Activated effector memory CD4-positive, alpha-beta T cell treated with Interleukin-2 at 50 U/mL for 16 hours (primary cell): ENCODE results near the gene CNTN5.
"Not testable (repeated sequence)": the region's sequence is repeated elsewhere in the genome, so short reads cannot be mapped to it uniquely, and the experiment has no call there.

Experiments
- DNase-seq: peaks from one replicate; pipeline ENCODE4 v3.0.0-alpha.2; 2020

The CNTN5 gene

GRCh38 chr11:99281331-99281730, 260.6 kb downstream of the CNTN5 start:
- DNase-seq = no peak

- DNase-seq = not testable (repeated sequence)
These were observed 277.2 kb downstream of the CNTN5 start for GRCh38 chr11:99297925-99298324.

- DNase-seq = no peak
These were observed 286.9 kb downstream of the CNTN5 start for GRCh38 chr11:99307510-99308088.

- DNase-seq = no peak
These were observed 291.1 kb downstream of the CNTN5 start for GRCh38 chr11:99311870-99312269.

- DNase-seq = no peak
These were observed 296.2 kb downstream of the CNTN5 start for GRCh38 chr11:99316776-99317520.

- no peak for DNase-seq
These were observed 300.1 kb downstream of the CNTN5 start for GRCh38 chr11:99320769-99321290.

GRCh38 chr11:99325847-99326246, 305.1 kb downstream of the CNTN5 start:
- DNase-seq = no peak

GRCh38 chr11:99327066-99327465, 306.3 kb downstream of the CNTN5 start:
- no peak for DNase-seq

- no peak for DNase-seq
These were observed 306.8 kb downstream of the CNTN5 start for GRCh38 chr11:99327527-99327926.

- DNase-seq = no peak
These were observed 312.9 kb downstream of the CNTN5 start for GRCh38 chr11:99333621-99334020.

GRCh38 chr11:99343117-99343516, 322.4 kb downstream of the CNTN5 start:
- DNase-seq = no peak

GRCh38 chr11:99349151-99349673, 328.5 kb downstream of the CNTN5 start:
- DNase-seq = no peak

- DNase-seq = no peak
These were observed 330.9 kb downstream of the CNTN5 start for GRCh38 chr11:99351624-99352023.

GRCh38 chr11:99352642-99353041, 331.9 kb downstream of the CNTN5 start:
- DNase-seq = no peak

GRCh38 chr11:99366546-99366945, 345.8 kb downstream of the CNTN5 start:
- no peak for DNase-seq

- no peak for DNase-seq
These were observed 347.8 kb downstream of the CNTN5 start for GRCh38 chr11:99368583-99368982.

GRCh38 chr11:99370549-99371216, 349.9 kb downstream of the CNTN5 start:
- DNase-seq = no peak

GRCh38 chr11:99371257-99371656, 350.5 kb downstream of the CNTN5 start:
- no peak for DNase-seq

GRCh38 chr11:99376463-99376862, 355.7 kb downstream of the CNTN5 start:
- no peak for DNase-seq

GRCh38 chr11:99383648-99384245, 363.0 kb downstream of the CNTN5 start:
- DNase-seq = no peak

- DNase-seq = no peak
These were observed 370.5 kb downstream of the CNTN5 start for GRCh38 chr11:99391245-99391644.

- no peak for DNase-seq
These were observed 385.6 kb downstream of the CNTN5 start for GRCh38 chr11:99406345-99406744.

GRCh38 chr11:99410636-99411035, 389.9 kb downstream of the CNTN5 start:
- DNase-seq = no peak
